Parathyroid adenoma (tissue), 2 donors: Measurements from ENCODE around the gene CD28.

Experiments
- H2AFZ ChIP-seq: fragments of 300-600 bp; sonication (generic); one replicate; pipeline ENCODE4 v1.7.0; 2017; ENCODE audit warnings: antibody characterized with exemption, mild to moderate bottlenecking
- H3K27ac ChIP-seq: fragments of 300-600 bp; sonication (generic); one replicate; pipeline ENCODE4 v1.7.0; 2017
- H3K27me3 ChIP-seq: fragments of 300-600 bp; sonication (generic); one replicate; pipeline ENCODE4 v1.7.0; 2017; ENCODE audit warnings: low read length; ENCODE audit not compliant: control insufficient read depth, insufficient read depth
- H3K36me3 ChIP-seq: fragments of 300-600 bp; sonication (generic); one replicate; pipeline ENCODE4 v1.7.0; 2017; ENCODE audit warnings: low read length; ENCODE audit not compliant: control insufficient read depth, insufficient read depth
- H3K4me1 ChIP-seq: fragments of 300-600 bp; sonication (generic); one replicate; pipeline ENCODE4 v1.7.0; 2017; ENCODE audit warnings: control low read depth
- H3K4me2 ChIP-seq: fragments of 300-600 bp; sonication (generic); one replicate; pipeline ENCODE4 v1.7.0; 2017; ENCODE audit warnings: low read length
- H3K4me3 ChIP-seq: fragments of 300-600 bp; sonication (generic); one replicate; pipeline ENCODE4 v1.7.0; 2017; ENCODE audit warnings: low read depth, low read length
- H3K79me2 ChIP-seq: fragments of 300-600 bp; sonication (generic); one replicate; pipeline ENCODE4 v1.7.0; 2017; ENCODE audit warnings: control low read depth
- H3K9ac ChIP-seq: fragments of 300-600 bp; sonication (generic); one replicate; pipeline ENCODE4 v1.7.0; 2017; ENCODE audit warnings: mild to moderate bottlenecking
- H3K9me3 ChIP-seq: fragments of 300-600 bp; sonication (generic); one replicate; pipeline ENCODE4 v1.7.0; 2017; ENCODE audit warnings: low read length; ENCODE audit not compliant: control insufficient read depth
- TF ChIP-seq, protein P1 (sequence below): fragments of 300-600 bp; sonication (generic); IDR thresholded peaks from one replicate; pipeline ENCODE4 v1.7.0; 2017; ENCODE audit warnings: antibody characterized with exemption, mild to moderate bottlenecking
- donor health status: primary hyperparathyroidism.

Gene CD28

DNA sequence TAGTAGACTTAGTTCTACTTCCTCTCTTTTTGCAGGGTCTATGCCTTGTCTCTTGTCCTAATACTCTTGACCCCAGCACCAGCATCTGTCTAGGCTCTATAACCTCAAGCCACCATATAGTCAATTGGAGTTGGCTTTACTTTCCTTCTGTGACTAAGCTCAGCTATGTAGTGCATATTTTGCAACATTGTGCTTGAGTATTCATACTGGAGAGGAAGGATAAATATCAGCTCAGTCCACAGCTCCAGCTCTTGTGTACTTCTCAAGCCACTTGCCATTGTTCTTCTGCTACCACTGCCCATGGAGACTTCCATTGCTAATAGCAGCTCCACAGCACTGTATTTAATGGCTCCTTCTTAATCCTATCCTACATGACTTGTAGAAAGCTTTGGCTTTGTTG lies 35.5 kb upstream of the CD28 start:
- H3K9ac ChIP-seq, result no peak overlapping the region
- no peaks in the 10 kb centered on the region for H3K9me3 ChIP-seq
- H3K4me2 ChIP-seq, result no peak overlapping the region
- H3K27ac ChIP-seq, result no peak overlapping the region
- TF ChIP-seq, protein P1, sequence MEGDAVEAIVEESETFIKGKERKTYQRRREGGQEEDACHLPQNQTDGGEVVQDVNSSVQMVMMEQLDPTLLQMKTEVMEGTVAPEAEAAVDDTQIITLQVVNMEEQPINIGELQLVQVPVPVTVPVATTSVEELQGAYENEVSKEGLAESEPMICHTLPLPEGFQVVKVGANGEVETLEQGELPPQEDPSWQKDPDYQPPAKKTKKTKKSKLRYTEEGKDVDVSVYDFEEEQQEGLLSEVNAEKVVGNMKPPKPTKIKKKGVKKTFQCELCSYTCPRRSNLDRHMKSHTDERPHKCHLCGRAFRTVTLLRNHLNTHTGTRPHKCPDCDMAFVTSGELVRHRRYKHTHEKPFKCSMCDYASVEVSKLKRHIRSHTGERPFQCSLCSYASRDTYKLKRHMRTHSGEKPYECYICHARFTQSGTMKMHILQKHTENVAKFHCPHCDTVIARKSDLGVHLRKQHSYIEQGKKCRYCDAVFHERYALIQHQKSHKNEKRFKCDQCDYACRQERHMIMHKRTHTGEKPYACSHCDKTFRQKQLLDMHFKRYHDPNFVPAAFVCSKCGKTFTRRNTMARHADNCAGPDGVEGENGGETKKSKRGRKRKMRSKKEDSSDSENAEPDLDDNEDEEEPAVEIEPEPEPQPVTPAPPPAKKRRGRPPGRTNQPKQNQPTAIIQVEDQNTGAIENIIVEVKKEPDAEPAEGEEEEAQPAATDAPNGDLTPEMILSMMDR, result no peak
- no peaks in the 10 kb centered on the region for H3K4me1 ChIP-seq
- no peak overlapping the region for H3K4me3 ChIP-seq
- H3K79me2 ChIP-seq, result no peaks in the 10 kb centered on the region
- no peaks in the 10 kb centered on the region for H3K27me3 ChIP-seq
- no peak overlapping the region for H2AFZ ChIP-seq
- H3K36me3 ChIP-seq, result no peaks in the 10 kb centered on the region

DNA sequence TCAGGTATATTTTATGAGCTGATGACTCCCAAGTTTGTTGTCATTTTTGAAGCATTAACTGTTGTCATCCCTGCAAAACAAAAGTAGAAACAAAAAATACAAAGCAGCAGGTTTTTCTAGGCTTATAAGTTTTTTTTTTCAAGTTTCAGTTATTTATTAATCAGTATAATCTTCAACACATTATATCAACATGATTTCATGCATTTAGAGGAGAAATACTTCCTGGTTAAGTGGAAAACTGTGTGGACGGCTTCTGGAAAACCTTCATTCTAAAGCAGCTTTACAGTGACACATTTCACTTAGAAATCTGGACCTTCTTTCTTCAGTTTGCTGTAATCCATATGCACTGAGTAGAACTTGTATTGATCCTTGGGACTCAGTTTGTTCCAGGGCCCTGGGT lies 34.6 kb upstream of the CD28 start:
- H3K4me3 ChIP-seq, result no peak overlapping the region
- H3K27ac ChIP-seq, result no peak overlapping the region
- no peak overlapping the region for H3K4me2 ChIP-seq
- no peaks in the 10 kb centered on the region for H3K27me3 ChIP-seq
- H3K4me1 ChIP-seq, result no peaks in the 10 kb centered on the region
- TF ChIP-seq, protein P1, result no peak
- H3K36me3 ChIP-seq, result no peaks in the 10 kb centered on the region
- no peak overlapping the region for H3K9ac ChIP-seq
- H3K9me3 ChIP-seq, result no peaks in the 10 kb centered on the region
- H3K79me2 ChIP-seq, result no peaks in the 10 kb centered on the region
- H2AFZ ChIP-seq, result no peak overlapping the region

DNA sequence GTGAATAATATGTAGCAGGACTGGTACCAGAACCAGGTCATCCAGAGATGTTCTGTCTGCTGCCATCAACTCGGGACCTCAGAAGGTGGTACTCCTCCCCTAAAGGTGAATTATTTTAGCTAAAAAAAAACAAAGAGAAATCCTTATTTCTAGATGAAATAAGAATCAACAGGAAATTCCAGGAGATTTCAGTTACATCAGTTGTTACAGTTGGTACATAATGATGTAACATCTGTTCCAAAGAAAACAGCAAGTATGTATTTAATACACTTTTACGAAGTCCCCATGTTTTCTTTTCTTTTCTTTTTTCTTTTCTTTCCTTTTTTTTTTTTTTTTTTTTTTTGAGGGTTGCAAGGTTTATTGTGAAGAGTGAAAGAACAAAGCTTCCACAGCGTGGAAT lies 33.6 kb upstream of the CD28 start:
- no peak overlapping the region for H2AFZ ChIP-seq
- TF ChIP-seq, protein P1, result no peak
- H3K27ac ChIP-seq, result no peak overlapping the region
- H3K79me2 ChIP-seq, result no peaks in the 10 kb centered on the region
- H3K36me3 ChIP-seq, result no peaks in the 10 kb centered on the region
- no peaks in the 10 kb centered on the region for H3K9me3 ChIP-seq
- H3K27me3 ChIP-seq, result no peaks in the 10 kb centered on the region
- no peak overlapping the region for H3K9ac ChIP-seq
- H3K4me3 ChIP-seq, result no peak overlapping the region
- no peak overlapping the region for H3K4me2 ChIP-seq
- H3K4me1 ChIP-seq, result no peaks in the 10 kb centered on the region

DNA sequence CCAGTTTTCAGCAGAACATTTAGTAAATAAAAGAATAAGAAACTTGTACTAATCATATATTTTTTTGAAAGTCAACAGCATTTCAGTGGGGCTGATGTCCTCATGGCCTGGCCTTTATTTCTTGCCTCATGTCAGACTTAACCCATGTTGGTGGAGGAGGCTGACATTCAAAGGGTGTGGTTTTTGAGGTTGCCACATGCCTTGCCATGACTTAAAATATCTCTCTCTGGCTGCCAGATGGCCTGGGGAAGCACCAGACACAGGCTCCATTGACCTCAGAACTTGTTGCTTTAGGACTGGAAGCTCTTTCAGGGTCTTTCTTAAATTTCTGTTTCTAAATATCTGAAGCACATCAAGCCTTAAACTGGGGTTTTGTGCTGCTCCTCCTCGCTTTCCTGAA lies 32.5 kb upstream of the CD28 start:
- no peak overlapping the region for H3K4me2 ChIP-seq
- H3K36me3 ChIP-seq, result no peaks in the 10 kb centered on the region
- no peaks in the 10 kb centered on the region for H3K4me1 ChIP-seq
- H3K9ac ChIP-seq, result no peak overlapping the region
- TF ChIP-seq, protein P1, result no peak
- H3K27ac ChIP-seq, result no peak overlapping the region
- no peaks in the 10 kb centered on the region for H3K9me3 ChIP-seq
- no peaks in the 10 kb centered on the region for H3K79me2 ChIP-seq
- H3K4me3 ChIP-seq, result no peak overlapping the region
- H3K27me3 ChIP-seq, result no peaks in the 10 kb centered on the region
- H2AFZ ChIP-seq, result no peak overlapping the region

DNA sequence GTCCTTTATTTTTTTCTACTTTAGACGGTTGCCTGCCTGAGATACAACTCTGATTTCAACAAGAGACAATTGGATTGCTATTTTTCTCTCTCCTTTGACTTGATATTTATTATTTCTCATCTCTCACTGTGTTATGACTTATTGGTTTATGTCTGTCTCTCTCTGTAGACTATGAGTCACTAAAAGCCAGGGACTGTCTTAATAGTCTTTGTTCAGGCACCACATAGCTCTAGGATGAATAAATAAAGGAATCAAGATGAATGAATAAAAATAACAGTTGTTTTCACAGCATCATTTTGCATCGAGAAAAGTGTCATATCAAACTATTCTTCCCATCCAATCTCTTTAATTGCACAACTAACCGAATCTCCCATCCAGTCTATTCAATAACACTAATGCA lies 31.4 kb upstream of the CD28 start:
- H3K4me3 ChIP-seq, result no peak overlapping the region
- no peaks in the 10 kb centered on the region for H3K9me3 ChIP-seq

More for the DNA sequence above, 31.4 kb upstream of the CD28 start:
- Histone ChIP-seq H3K27ac (no peak overlapping the region), H2AFZ (no peak overlapping the region), H3K36me3 (no peaks in the 10 kb centered on the region), H3K27me3 (no peaks in the 10 kb centered on the region), H3K4me1 (no peaks in the 10 kb centered on the region), H3K4me2 (no peak overlapping the region), H3K9ac (no peak overlapping the region), H3K79me2 (no peaks in the 10 kb centered on the region)
- TF ChIP-seq, protein P1, result no peak
